ENCODE results near the gene E2F6. TPM values are rescaled to one million over a fixed set of nuclear protein-coding genes. Genes with fewer than 3 reads are reported as not detected.

Gene E2F6
- total and polyA plus RNA-seq, 9 of the 15 experiments (the other 6 are each of a cell fraction or from before 2014, with no cell fraction given): 13.6 to 33.9 (median 26.1) TPM

DNA sequence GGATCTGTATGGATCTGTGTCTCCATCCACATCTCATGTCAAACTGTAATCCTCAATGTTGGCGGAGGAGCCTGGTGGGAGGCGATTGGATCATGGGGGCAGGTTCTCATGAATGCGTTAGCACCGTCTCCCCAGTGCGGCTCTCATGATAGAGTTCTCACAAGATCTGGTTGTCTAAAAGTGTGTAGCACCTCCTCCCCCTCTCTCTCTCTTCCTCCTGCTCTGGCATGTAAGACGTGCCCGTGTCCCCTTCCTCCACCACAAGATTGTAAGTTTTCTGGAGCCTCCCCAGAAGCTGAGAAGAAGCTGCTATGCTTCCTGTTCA is 66.6 kb downstream of the E2F6 start:
- Histone ChIP-seq H3K27ac (ENCODE audit: extremely low read depth, low read depth, low read length) (no peak overlapping the region), H4K20me1 (replicated peaks; ENCODE audit: control insufficient read depth, insufficient read depth, low read length) (no peaks in the 10 kb centered on the region), H3K4me3 (no peak overlapping the region), H3K4me2 (ENCODE audit: insufficient read depth, low read length) (no peak overlapping the region), H3K9me1 (ENCODE audit: control insufficient read depth, insufficient read depth, low read length) (no peaks in the 10 kb centered on the region), H3K36me3 (ENCODE audit: control insufficient read depth, insufficient read depth, low read length) (no peaks in the 10 kb centered on the region), H3K4me1 (replicated peaks in 1 of 2; ENCODE audit: control insufficient read depth in 2 of 2, insufficient read depth in 2 of 2, low read length in 2 of 2) (peaks cover 0 to 13% of the 10 kb centered on the region in 2 experiments; a peak in 3 of 5 replicates), H3K9me3 (replicated peaks; ENCODE audit: control insufficient read depth, insufficient read depth, low read depth, low read length) (no peaks in the 10 kb centered on the region), H3K27me3 (ENCODE audit: control insufficient read depth in 2 of 2, insufficient read depth in 2 of 2, low read length in 2 of 2) (peaks cover 0 to 11% of the 10 kb centered on the region in 2 experiments; a peak in 2 of 5 replicates), H2AFZ (ENCODE audit: low read depth, low read length) (no peak overlapping the region), H3K79me2 (ENCODE audit: control insufficient read depth, insufficient read depth, low read length) (no peaks in the 10 kb centered on the region), H3K9ac (ENCODE audit: insufficient read depth in 1 of 2, low read depth in 2 of 2, low read length in 2 of 2) (no peak overlapping the region)
- in situ Hi-C loops (cut with MboI) (no loop called here), intact Hi-C loops (cut with micrococcal nuclease) (no loop called here)
- TF ChIP-seq, protein P1, sequence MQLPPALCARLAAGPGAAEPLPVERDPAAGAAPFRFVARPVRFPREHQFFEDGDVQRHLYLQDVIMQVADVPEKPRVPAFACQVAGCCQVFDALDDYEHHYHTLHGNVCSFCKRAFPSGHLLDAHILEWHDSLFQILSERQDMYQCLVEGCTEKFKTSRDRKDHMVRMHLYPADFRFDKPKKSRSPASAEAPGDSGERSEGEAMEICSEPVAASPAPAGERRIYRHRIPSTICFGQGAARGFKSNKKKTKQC (CRISPR knock-in tag; IDR thresholded peaks at IDR 0.05): no peak
- TF ChIP-seq NBN (IDR thresholded peaks at IDR 0.05; ENCODE audit: low read depth) (no peak), SOX6 (IDR thresholded peaks at IDR 0.05) (no peak), PHF8 (IDR thresholded peaks at IDR 0.05; ENCODE audit: borderline replicate concordance, low read length) (no peak)
- TF ChIP-seq, protein P2, sequence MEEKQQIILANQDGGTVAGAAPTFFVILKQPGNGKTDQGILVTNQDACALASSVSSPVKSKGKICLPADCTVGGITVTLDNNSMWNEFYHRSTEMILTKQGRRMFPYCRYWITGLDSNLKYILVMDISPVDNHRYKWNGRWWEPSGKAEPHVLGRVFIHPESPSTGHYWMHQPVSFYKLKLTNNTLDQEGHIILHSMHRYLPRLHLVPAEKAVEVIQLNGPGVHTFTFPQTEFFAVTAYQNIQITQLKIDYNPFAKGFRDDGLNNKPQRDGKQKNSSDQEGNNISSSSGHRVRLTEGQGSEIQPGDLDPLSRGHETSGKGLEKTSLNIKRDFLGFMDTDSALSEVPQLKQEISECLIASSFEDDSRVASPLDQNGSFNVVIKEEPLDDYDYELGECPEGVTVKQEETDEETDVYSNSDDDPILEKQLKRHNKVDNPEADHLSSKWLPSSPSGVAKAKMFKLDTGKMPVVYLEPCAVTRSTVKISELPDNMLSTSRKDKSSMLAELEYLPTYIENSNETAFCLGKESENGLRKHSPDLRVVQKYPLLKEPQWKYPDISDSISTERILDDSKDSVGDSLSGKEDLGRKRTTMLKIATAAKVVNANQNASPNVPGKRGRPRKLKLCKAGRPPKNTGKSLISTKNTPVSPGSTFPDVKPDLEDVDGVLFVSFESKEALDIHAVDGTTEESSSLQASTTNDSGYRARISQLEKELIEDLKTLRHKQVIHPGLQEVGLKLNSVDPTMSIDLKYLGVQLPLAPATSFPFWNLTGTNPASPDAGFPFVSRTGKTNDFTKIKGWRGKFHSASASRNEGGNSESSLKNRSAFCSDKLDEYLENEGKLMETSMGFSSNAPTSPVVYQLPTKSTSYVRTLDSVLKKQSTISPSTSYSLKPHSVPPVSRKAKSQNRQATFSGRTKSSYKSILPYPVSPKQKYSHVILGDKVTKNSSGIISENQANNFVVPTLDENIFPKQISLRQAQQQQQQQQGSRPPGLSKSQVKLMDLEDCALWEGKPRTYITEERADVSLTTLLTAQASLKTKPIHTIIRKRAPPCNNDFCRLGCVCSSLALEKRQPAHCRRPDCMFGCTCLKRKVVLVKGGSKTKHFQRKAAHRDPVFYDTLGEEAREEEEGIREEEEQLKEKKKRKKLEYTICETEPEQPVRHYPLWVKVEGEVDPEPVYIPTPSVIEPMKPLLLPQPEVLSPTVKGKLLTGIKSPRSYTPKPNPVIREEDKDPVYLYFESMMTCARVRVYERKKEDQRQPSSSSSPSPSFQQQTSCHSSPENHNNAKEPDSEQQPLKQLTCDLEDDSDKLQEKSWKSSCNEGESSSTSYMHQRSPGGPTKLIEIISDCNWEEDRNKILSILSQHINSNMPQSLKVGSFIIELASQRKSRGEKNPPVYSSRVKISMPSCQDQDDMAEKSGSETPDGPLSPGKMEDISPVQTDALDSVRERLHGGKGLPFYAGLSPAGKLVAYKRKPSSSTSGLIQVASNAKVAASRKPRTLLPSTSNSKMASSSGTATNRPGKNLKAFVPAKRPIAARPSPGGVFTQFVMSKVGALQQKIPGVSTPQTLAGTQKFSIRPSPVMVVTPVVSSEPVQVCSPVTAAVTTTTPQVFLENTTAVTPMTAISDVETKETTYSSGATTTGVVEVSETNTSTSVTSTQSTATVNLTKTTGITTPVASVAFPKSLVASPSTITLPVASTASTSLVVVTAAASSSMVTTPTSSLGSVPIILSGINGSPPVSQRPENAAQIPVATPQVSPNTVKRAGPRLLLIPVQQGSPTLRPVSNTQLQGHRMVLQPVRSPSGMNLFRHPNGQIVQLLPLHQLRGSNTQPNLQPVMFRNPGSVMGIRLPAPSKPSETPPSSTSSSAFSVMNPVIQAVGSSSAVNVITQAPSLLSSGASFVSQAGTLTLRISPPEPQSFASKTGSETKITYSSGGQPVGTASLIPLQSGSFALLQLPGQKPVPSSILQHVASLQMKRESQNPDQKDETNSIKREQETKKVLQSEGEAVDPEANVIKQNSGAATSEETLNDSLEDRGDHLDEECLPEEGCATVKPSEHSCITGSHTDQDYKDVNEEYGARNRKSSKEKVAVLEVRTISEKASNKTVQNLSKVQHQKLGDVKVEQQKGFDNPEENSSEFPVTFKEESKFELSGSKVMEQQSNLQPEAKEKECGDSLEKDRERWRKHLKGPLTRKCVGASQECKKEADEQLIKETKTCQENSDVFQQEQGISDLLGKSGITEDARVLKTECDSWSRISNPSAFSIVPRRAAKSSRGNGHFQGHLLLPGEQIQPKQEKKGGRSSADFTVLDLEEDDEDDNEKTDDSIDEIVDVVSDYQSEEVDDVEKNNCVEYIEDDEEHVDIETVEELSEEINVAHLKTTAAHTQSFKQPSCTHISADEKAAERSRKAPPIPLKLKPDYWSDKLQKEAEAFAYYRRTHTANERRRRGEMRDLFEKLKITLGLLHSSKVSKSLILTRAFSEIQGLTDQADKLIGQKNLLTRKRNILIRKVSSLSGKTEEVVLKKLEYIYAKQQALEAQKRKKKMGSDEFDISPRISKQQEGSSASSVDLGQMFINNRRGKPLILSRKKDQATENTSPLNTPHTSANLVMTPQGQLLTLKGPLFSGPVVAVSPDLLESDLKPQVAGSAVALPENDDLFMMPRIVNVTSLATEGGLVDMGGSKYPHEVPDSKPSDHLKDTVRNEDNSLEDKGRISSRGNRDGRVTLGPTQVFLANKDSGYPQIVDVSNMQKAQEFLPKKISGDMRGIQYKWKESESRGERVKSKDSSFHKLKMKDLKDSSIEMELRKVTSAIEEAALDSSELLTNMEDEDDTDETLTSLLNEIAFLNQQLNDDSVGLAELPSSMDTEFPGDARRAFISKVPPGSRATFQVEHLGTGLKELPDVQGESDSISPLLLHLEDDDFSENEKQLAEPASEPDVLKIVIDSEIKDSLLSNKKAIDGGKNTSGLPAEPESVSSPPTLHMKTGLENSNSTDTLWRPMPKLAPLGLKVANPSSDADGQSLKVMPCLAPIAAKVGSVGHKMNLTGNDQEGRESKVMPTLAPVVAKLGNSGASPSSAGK (IDR thresholded peaks at IDR 0.05): no peak
- TF ChIP-seq, protein P3, sequence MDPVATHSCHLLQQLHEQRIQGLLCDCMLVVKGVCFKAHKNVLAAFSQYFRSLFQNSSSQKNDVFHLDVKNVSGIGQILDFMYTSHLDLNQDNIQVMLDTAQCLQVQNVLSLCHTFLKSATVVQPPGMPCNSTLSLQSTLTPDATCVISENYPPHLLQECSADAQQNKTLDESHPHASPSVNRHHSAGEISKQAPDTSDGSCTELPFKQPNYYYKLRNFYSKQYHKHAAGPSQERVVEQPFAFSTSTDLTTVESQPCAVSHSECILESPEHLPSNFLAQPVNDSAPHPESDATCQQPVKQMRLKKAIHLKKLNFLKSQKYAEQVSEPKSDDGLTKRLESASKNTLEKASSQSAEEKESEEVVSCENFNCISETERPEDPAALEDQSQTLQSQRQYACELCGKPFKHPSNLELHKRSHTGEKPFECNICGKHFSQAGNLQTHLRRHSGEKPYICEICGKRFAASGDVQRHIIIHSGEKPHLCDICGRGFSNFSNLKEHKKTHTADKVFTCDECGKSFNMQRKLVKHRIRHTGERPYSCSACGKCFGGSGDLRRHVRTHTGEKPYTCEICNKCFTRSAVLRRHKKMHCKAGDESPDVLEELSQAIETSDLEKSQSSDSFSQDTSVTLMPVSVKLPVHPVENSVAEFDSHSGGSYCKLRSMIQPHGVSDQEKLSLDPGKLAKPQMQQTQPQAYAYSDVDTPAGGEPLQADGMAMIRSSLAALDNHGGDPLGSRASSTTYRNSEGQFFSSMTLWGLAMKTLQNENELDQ (CRISPR knock-in tag; IDR thresholded peaks at IDR 0.05; ENCODE audit: borderline replicate concordance): no peak
- POLR2A ChIA-PET: no interaction called here
- CTCF ChIA-PET (ENCODE audit: low intra/inter-chr PET ratio): no interaction called here
- no TSS peak for BruUV-seq (replicated peaks)
- DNase-seq (ENCODE audit: extremely low read depth in 1 of 4, low spot score in 3 of 4): no peak
- no peak for FAIRE-seq
- no peak for ATAC-seq
- WGBS (ENCODE audit: insufficient coverage, low coverage, missing lambda C conversion rate): 23% methylated on average over 7 of the region's 7 CpGs

All from K562 (cell line).